GM19193 (cell line): ENCODE measurements around the gene RPL19.

Experiments
- POLR2A ChIP-seq: IDR thresholded peaks from 4 replicates; pipeline ENCODE4 v1.6.1; 2011; ENCODE audit not compliant: insufficient read depth, insufficient read length; ENCODE audit errors: extremely low read depth

The RPL19 gene

GRCh38 chr17:39200070-39200879 lies at the start of gene RPL19:
TSS of gene RPL19 (plus strand) at chr17:39200283. CDS start at chr17:39200345, 62 bp downstream.
- TF ChIP-seq POLR2A = peak; percentile 99

GRCh38 chr17:39150795-39151149 lies 49.3 kb upstream of the RPL19 start:
- no peak for TF ChIP-seq POLR2A

- no peak for TF ChIP-seq POLR2A
Measured at GRCh38 chr17:39151150-39151942, 48.7 kb upstream of the RPL19 start, which contains the start of gene PLXDC1. TSS of gene PLXDC1 (minus strand) at chr17:39151637. CDS start at chr17:39151437, 200 bp downstream.

- no peak for TF ChIP-seq POLR2A
Measured at GRCh38 chr17:39151943-39152818, 47.9 kb upstream of the RPL19 start.

GRCh38 chr17:39153599-39154051 lies 46.5 kb upstream of the RPL19 start:
- no peak for TF ChIP-seq POLR2A

- no peak for TF ChIP-seq POLR2A
Measured at GRCh38 chr17:39155654-39156053, 44.4 kb upstream of the RPL19 start.

GRCh38 chr17:39156491-39156890 lies 43.6 kb upstream of the RPL19 start:
- no peak for TF ChIP-seq POLR2A

- no peak for TF ChIP-seq POLR2A
Measured at GRCh38 chr17:39158623-39159022, 41.5 kb upstream of the RPL19 start.

GRCh38 chr17:39161962-39162361 lies 38.1 kb upstream of the RPL19 start:
- no peak for TF ChIP-seq POLR2A

GRCh38 chr17:39164675-39165143 lies 35.4 kb upstream of the RPL19 start:
- peak; percentile 18 for TF ChIP-seq POLR2A

- no peak for TF ChIP-seq POLR2A
Measured at GRCh38 chr17:39165178-39165840, 34.8 kb upstream of the RPL19 start.

GRCh38 chr17:39165841-39166349 lies 34.2 kb upstream of the RPL19 start, which contains the start of gene ARL5C:
TSS of gene ARL5C (minus strand) at chr17:39166161. CDS start at chr17:39165760, 401 bp downstream.
- TF ChIP-seq POLR2A = no peak

- TF ChIP-seq POLR2A = no peak
Measured at GRCh38 chr17:39166437-39167335, 33.4 kb upstream of the RPL19 start.
